K562 (cell line): Measurements from ENCODE around the gene C16orf92. TPM values are rescaled to one million over a fixed set of nuclear protein-coding genes. Genes with fewer than 3 reads are reported as not detected.

ENCODE experiments used
- ARID4B ChIP-seq: sonication (generic); formaldehyde crosslinking; IDR thresholded peaks from 2 replicates; pipeline ENCODE4 v1.8.0; 2022; ENCODE audit warnings: mild to moderate bottlenecking, missing genetic modification reagents
- E2F5 ChIP-seq: sonication (generic); formaldehyde crosslinking; IDR thresholded peaks from 2 replicates; pipeline ENCODE4 v1.8.0; 2022; ENCODE audit warnings: mild to moderate bottlenecking, missing genetic modification reagents
- ELF4 ChIP-seq: fragments of 450-650 bp; formaldehyde crosslinking; IDR thresholded peaks from 2 replicates; pipeline ENCODE4 v1.4.0; 2022; ENCODE audit warnings: missing genetic modification characterization
- EP300 ChIP-seq: IDR thresholded peaks from 2 replicates; pipeline ENCODE4 v1.6.1; 2012; ENCODE audit warnings: low read length, improper control_type of control experiment
- FOXO4 ChIP-seq: fragments of 450-650 bp; formaldehyde crosslinking; IDR thresholded peaks from 2 replicates; pipeline ENCODE4 v1.4.0; 2020; ENCODE audit warnings: mild to moderate bottlenecking, moderate library complexity
- HEY1 ChIP-seq: fragments of 250-450 bp; sonication (Bioruptor Pico); IDR thresholded peaks from 2 replicates; pipeline ENCODE4 v1.5.0; 2020; ENCODE audit warnings: mild to moderate bottlenecking, moderate library complexity, borderline replicate concordance
- HINFP ChIP-seq: fragments of 450-650 bp; conservative IDR thresholded peaks from 2 replicates; pipeline ENCODE4 v1.6.1; 2016; ENCODE audit warnings: missing genetic modification characterization, low read depth, mild to moderate bottlenecking, control low read depth, missing compliant biosample characterization
- MAX ChIP-seq: sonication (generic); formaldehyde crosslinking; IDR thresholded peaks from 2 replicates; pipeline ENCODE4 v1.9.0; 2022; ENCODE audit warnings: mild to moderate bottlenecking, missing genetic modification reagents
- TAF15 ChIP-seq: fragments of 200-400 bp; formaldehyde crosslinking; IDR thresholded peaks from 2 replicates; pipeline ENCODE4 v1.6.1; 2017; ENCODE audit warnings: mild to moderate bottlenecking, low read depth, low read length, moderate library complexity
- TFAP4 ChIP-seq: sonication (generic); formaldehyde crosslinking; IDR thresholded peaks from 2 replicates; pipeline ENCODE4 v1.8.0; 2022; ENCODE audit warnings: missing genetic modification reagents, mild to moderate bottlenecking, moderate library complexity, borderline replicate concordance
- USF1 ChIP-seq: sonication (generic); formaldehyde crosslinking; IDR thresholded peaks from 2 replicates; pipeline ENCODE4 v1.9.0; 2022; ENCODE audit warnings: mild to moderate bottlenecking, missing genetic modification reagents
- ZNF395 ChIP-seq: fragments of 200-800 bp; sonication (Bioruptor generic); IDR thresholded peaks from 2 replicates; pipeline ENCODE4 v1.6.1; 2017; ENCODE audit warnings: missing genetic modification characterization, missing compliant biosample characterization
- ZSCAN29 ChIP-seq: fragments of 450-650 bp; IDR thresholded peaks from 2 replicates; pipeline ENCODE4 v1.6.1; 2017
- polyA plus RNA-seq, 8 experiments: library from polyadenylated mRNA; depleted of rRNA in 4 of 8; stranded (reverse) in 5 of 8; unstranded in 3 of 8; fragments of >200 nt; fragmentation: Nextera tagmentation in 2 of 8; fragmentation: Illumina TruSeq in 1 of 8; extraction: Ambion mirVana in 2 of 8; extraction: Trizol in 1 of 8; gene quantifications; 2 replicates each; pipeline versions ENCODE4 v1.2.1 to v1.2.3, GENCODE V29; 2011 to 2014; ENCODE audit warnings: inconsistent platforms in 1 of 8, missing spikeins in 1 of 8
- total RNA-seq, 7 experiments: library from RNA; depleted of rRNA in 6 of 7; stranded (reverse); fragments of >200 nt in 6 of 7; fragmentation: Illumina TruSeq in 2 of 7; extraction: Trizol in 2 of 7; gene quantifications; 2 replicates each; pipeline versions ENCODE4 v1.2.1 to v1.2.3, GENCODE V29; 2011 to 2021; ENCODE audit warnings: low replicate concordance in 1 of 7

C16orf92 gene
- total and polyA plus RNA-seq, 9 of the 15 experiments (the other 6 are each of a cell fraction or from before 2014, with no cell fraction given): not detected

GRCh38 chr16:29974291-29975133 lies 48.5 kb upstream of the C16orf92 start (continued):
- TF ChIP-seq E2F5: 0 out of 2 replicates have a peak, but pooled peaks have one; percentile 7
- peak; percentile 56; the same call in 1 of the 2 replicates for TF ChIP-seq ARID4B (CRISPR knock-in tag)
- TF ChIP-seq MAX: peak; percentile 15; the same call in 1 of the 2 replicates
- TF ChIP-seq TFAP4 (CRISPR knock-in tag): peak; percentile 72; the same call in 1 of the 2 replicates
- no peak for TF ChIP-seq HEY1
- no peak for TF ChIP-seq TAF15
- TF ChIP-seq ELF4 (CRISPR knock-in tag): no peak
- TF ChIP-seq ZNF395 (CRISPR knock-in tag): 0 out of 2 replicates have a peak, but pooled peaks have one; percentile 6
- no peak for TF ChIP-seq FOXO4
- TF ChIP-seq USF1 (CRISPR knock-in tag): peak; percentile 48; the same call in 1 of the 2 replicates
- TF ChIP-seq EP300: no peak
- TF ChIP-seq ZSCAN29: no peak
- TF ChIP-seq HINFP (tag): no peak
